WTC11 (cell line): Measurements from ENCODE around the gene CASR. TPM values are rescaled to one million over a fixed set of nuclear protein-coding genes. Genes with fewer than 3 reads are reported as not detected.

Experiments used
- ATAC-seq: fragments of 200-7000 bp; cut with Tn5 transposase; 2 replicates; pipeline ENCODE4 v1.10.0; 2021; ENCODE audit warnings: mild to moderate bottlenecking, moderate library complexity
- CTCF ChIA-PET: fragments of 300-600 bp; sonication (Branson Sonifier 250); formaldehyde crosslinking; loops from one replicate; lab custom pipeline; 2021; ENCODE audit warnings: antibody characterized with exemption; lab: Charles Lee
- POLR2A ChIA-PET: fragments of 350-600 bp; sonication (Branson Sonifier 250); formaldehyde crosslinking; loops from one replicate; lab custom pipeline; 2021; ENCODE audit warnings: antibody characterized with exemption; lab: Charles Lee
- DNase-seq: peaks from one replicate; pipeline ENCODE4 v3.0.0; 2021; ENCODE audit warnings: low spot score
- H3K27ac Mint-ChIP-seq: 2 replicates; pipeline ENCODE4 v1.8.0; 2021; ENCODE audit warnings: mixed read lengths
- H3K27me3 Mint-ChIP-seq: 2 replicates; pipeline ENCODE4 v1.8.0; 2021; ENCODE audit warnings: low read depth, mild to moderate bottlenecking, moderate library complexity, mixed read lengths
- H3K36me3 Mint-ChIP-seq: 2 replicates; pipeline ENCODE4 v1.8.0; 2021; ENCODE audit warnings: mixed read lengths
- H3K4me1 Mint-ChIP-seq: 2 replicates; pipeline ENCODE4 v1.8.0; 2022; ENCODE audit warnings: mixed read lengths
- H3K4me3 Mint-ChIP-seq: 2 replicates; pipeline ENCODE4 v1.8.0; 2021; ENCODE audit warnings: mild to moderate bottlenecking, moderate library complexity, mixed read lengths
- H3K9me3 Mint-ChIP-seq: 2 replicates; pipeline ENCODE4 v1.8.0; 2021; ENCODE audit warnings: mixed read lengths
- AR ChIP-seq: fragments of 250-450 bp; sonication (Bioruptor Pico); IDR thresholded peaks from 2 replicates; pipeline ENCODE4 v1.9.0; 2021; ENCODE audit warnings: mild to moderate bottlenecking
- CREM ChIP-seq: sonication (generic); formaldehyde crosslinking; IDR thresholded peaks from 2 replicates; pipeline ENCODE4 v1.8.1; 2022; ENCODE audit warnings: mild to moderate bottlenecking, missing genetic modification reagents, moderate library complexity
- ERG ChIP-seq: fragments of 250-450 bp; sonication (Bioruptor Pico); IDR thresholded peaks from 2 replicates; pipeline ENCODE4 v1.8.0; 2021; ENCODE audit warnings: mild to moderate bottlenecking
- FOXJ3 ChIP-seq: sonication (generic); formaldehyde crosslinking; IDR thresholded peaks from 2 replicates; pipeline ENCODE4 v1.9.0; 2021; ENCODE audit warnings: missing genetic modification reagents, mild to moderate bottlenecking, borderline replicate concordance
- HMGXB4 ChIP-seq: sonication (generic); formaldehyde crosslinking; IDR thresholded peaks from 2 replicates; pipeline ENCODE4 v1.8.1; 2023; ENCODE audit warnings: mild to moderate bottlenecking, moderate library complexity, missing genetic modification reagents
- JAZF1 ChIP-seq: fragments of 250-450 bp; sonication (Bioruptor Pico); IDR thresholded peaks from 2 replicates; pipeline ENCODE4 v1.9.0; 2021; ENCODE audit warnings: moderate library complexity, mild to moderate bottlenecking, inconsistent platforms
- MXD4 ChIP-seq: fragments of 250-450 bp; sonication (Bioruptor Pico); IDR thresholded peaks from 2 replicates; pipeline ENCODE4 v1.8.0; 2021; ENCODE audit warnings: mild to moderate bottlenecking, moderate library complexity, borderline replicate concordance
- RELA ChIP-seq: sonication (generic); formaldehyde crosslinking; IDR thresholded peaks from 2 replicates; pipeline ENCODE4 v1.8.1; 2022; ENCODE audit warnings: missing genetic modification reagents, mild to moderate bottlenecking, borderline replicate concordance
- RORB ChIP-seq: fragments of 250-450 bp; sonication (Bioruptor Pico); IDR thresholded peaks from 2 replicates; pipeline ENCODE4 v1.9.0; 2021; ENCODE audit warnings: mild to moderate bottlenecking
- SMAD4 ChIP-seq: sonication (generic); formaldehyde crosslinking; IDR thresholded peaks from 2 replicates; pipeline ENCODE4 v1.8.0; 2022; ENCODE audit warnings: mild to moderate bottlenecking, missing genetic modification reagents
- SP1 ChIP-seq: sonication (generic); formaldehyde crosslinking; conservative IDR thresholded peaks from 2 replicates; pipeline ENCODE4 v1.8.1; 2022; ENCODE audit warnings: missing genetic modification reagents
- TEAD1 ChIP-seq: sonication (generic); formaldehyde crosslinking; IDR thresholded peaks from 2 replicates; pipeline ENCODE4 v1.8.0; 2022; ENCODE audit warnings: mild to moderate bottlenecking, missing genetic modification reagents
- TP53 ChIP-seq: sonication (generic); formaldehyde crosslinking; IDR thresholded peaks from 2 replicates; pipeline ENCODE4 v1.8.1; 2023; ENCODE audit warnings: mild to moderate bottlenecking, missing genetic modification reagents
- ZMAT4 ChIP-seq: fragments of 250-450 bp; sonication (Bioruptor Pico); IDR thresholded peaks from 2 replicates; pipeline ENCODE4 v1.9.0; 2021; ENCODE audit warnings: mild to moderate bottlenecking
- ZNF121 ChIP-seq: sonication (generic); formaldehyde crosslinking; IDR thresholded peaks from 2 replicates; pipeline ENCODE4 v1.8.0; 2023; ENCODE audit warnings: missing genetic modification reagents
- ZNF138 ChIP-seq: sonication (generic); formaldehyde crosslinking; conservative IDR thresholded peaks from 2 replicates; pipeline ENCODE4 v1.8.1; 2022; ENCODE audit warnings: mild to moderate bottlenecking, moderate library complexity, missing genetic modification reagents
- ZNF219 ChIP-seq: sonication (generic); formaldehyde crosslinking; IDR thresholded peaks from 2 replicates; pipeline ENCODE4 v1.8.0; 2023; ENCODE audit warnings: missing genetic modification reagents, mild to moderate bottlenecking, borderline replicate concordance
- total RNA-seq: library from RNA; stranded (reverse); gene quantifications from 3 replicates; pipeline ENCODE4 v1.2.3, GENCODE V29; 2021
- TF ChIP-seq, protein P1 (sequence below): sonication (generic); formaldehyde crosslinking; IDR thresholded peaks from 2 replicates; pipeline ENCODE4 v1.8.1; 2023; ENCODE audit warnings: mild to moderate bottlenecking, missing genetic modification reagents, borderline replicate concordance
- TF ChIP-seq, protein P2 (sequence below): sonication (generic); formaldehyde crosslinking; IDR thresholded peaks from 2 replicates; pipeline ENCODE4 v1.8.1; 2023; ENCODE audit warnings: mild to moderate bottlenecking, missing genetic modification reagents

CASR gene
- total RNA-seq, 1 experiment from 2014 or later, result 0.24 TPM

DNA sequence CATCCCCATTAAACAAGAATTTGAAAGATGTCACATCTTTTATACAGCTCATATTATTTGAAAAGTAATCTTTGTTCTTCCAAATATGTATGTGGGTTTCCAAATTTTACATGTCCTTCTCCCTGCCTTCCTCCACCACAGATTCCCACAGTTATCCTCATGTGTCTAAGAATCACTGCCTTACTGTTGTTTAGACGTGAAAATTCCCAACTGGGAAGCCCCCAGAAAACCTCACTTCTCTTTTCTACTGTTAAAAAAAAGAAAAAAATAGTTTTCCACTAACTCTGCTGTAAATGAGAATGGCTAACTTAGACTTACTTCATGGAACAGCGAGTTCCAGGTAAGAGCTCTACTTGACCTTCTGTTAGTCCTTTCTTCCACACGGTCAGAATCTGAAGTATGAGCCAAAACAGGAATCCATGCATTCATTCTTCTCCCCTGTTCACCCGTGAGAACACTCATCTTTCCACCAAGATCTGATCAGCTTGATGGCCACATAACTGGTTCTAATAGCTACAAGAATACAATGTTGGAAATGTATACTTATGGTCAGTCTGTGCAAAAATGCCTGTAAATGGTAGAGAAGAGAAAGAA is 123.7 kb downstream of the CASR start (continued):
- no peak for TF ChIP-seq ERG

GRCh38 chr3:122307976-122308375 is 124.5 kb downstream of the CASR start:
- Mint-ChIP-seq H3K4me1 (peaks cover 2% of the 10 kb centered on the region), H3K36me3 (no peaks in the 10 kb centered on the region), H3K4me3 (no peak overlapping the region), H3K27ac (no peak overlapping the region), H3K9me3 (no peaks in the 10 kb centered on the region), H3K27me3 (no peaks in the 10 kb centered on the region)
- ATAC-seq, result no peak
- no peak for DNase-seq
- CTCF ChIA-PET, result no interaction called here
- no peak for TF ChIP-seq ZNF121 (CRISPR knock-in tag)
- no peak for TF ChIP-seq ZNF138 (CRISPR knock-in tag)
- TF ChIP-seq, protein P1, sequence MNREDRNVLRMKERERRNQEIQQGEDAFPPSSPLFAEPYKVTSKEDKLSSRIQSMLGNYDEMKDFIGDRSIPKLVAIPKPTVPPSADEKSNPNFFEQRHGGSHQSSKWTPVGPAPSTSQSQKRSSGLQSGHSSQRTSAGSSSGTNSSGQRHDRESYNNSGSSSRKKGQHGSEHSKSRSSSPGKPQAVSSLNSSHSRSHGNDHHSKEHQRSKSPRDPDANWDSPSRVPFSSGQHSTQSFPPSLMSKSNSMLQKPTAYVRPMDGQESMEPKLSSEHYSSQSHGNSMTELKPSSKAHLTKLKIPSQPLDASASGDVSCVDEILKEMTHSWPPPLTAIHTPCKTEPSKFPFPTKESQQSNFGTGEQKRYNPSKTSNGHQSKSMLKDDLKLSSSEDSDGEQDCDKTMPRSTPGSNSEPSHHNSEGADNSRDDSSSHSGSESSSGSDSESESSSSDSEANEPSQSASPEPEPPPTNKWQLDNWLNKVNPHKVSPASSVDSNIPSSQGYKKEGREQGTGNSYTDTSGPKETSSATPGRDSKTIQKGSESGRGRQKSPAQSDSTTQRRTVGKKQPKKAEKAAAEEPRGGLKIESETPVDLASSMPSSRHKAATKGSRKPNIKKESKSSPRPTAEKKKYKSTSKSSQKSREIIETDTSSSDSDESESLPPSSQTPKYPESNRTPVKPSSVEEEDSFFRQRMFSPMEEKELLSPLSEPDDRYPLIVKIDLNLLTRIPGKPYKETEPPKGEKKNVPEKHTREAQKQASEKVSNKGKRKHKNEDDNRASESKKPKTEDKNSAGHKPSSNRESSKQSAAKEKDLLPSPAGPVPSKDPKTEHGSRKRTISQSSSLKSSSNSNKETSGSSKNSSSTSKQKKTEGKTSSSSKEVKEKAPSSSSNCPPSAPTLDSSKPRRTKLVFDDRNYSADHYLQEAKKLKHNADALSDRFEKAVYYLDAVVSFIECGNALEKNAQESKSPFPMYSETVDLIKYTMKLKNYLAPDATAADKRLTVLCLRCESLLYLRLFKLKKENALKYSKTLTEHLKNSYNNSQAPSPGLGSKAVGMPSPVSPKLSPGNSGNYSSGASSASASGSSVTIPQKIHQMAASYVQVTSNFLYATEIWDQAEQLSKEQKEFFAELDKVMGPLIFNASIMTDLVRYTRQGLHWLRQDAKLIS (CRISPR knock-in tag), result no peak
- TF ChIP-seq JAZF1 (CRISPR knock-in tag), result no peak
- TF ChIP-seq HMGXB4 (CRISPR knock-in tag), result no peak
- no peak for TF ChIP-seq MXD4 (CRISPR knock-in tag)
- POLR2A ChIA-PET, result no interaction called here

DNA sequence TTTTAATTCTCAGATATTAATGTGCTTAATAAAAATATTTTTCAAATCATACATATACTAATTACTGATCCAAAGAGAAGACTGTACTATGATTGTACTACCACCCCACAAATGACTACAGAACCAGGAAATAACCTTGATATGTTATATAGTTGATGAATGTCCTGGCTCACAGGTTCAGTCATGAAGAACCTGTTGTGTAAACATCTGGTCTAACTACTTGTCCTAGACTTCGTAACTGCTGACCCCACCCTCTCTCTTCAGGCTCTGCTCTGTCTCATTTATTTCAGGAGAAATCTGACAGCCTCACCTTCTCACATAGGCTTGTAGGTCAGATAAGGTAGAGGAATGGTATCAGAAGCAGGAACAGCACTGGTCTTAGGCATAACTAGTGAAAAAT is 126.9 kb downstream of the CASR start:
- Mint-ChIP-seq H3K27ac (no peak overlapping the region), H3K9me3 (no peaks in the 10 kb centered on the region), H3K27me3 (no peaks in the 10 kb centered on the region), H3K4me1 (peaks cover 10% of the 10 kb centered on the region), H3K4me3 (no peak overlapping the region), H3K36me3 (no peaks in the 10 kb centered on the region)
- ChIA-PET CTCF (interaction anchor here (1.0 kb wide), 1 partner anchor 11 kb away, joined by 3 read pairs; no protein-coding TSS in a partner anchor), POLR2A (interaction anchor here (0.7 kb wide), 1 partner anchor 563 kb away, joined by 4 read pairs; no protein-coding TSS in a partner anchor)
- ATAC-seq (no peak), DNase-seq (no peak)
- TF ChIP-seq ZNF219 (no peak), RELA (CRISPR knock-in tag) (no peak), ZMAT4 (CRISPR knock-in tag) (no peak), SMAD4 (CRISPR knock-in tag) (no peak), AR (CRISPR knock-in tag) (no peak), SP1 (CRISPR knock-in tag) (no peak), MXD4 (CRISPR knock-in tag) (no peak), TEAD1 (CRISPR knock-in tag) (no peak), FOXJ3 (CRISPR knock-in tag) (no peak), CREM (no peak), RORB (CRISPR knock-in tag) (no peak), TP53 (CRISPR knock-in tag) (no peak), ERG (no peak)
- TF ChIP-seq, protein P2, sequence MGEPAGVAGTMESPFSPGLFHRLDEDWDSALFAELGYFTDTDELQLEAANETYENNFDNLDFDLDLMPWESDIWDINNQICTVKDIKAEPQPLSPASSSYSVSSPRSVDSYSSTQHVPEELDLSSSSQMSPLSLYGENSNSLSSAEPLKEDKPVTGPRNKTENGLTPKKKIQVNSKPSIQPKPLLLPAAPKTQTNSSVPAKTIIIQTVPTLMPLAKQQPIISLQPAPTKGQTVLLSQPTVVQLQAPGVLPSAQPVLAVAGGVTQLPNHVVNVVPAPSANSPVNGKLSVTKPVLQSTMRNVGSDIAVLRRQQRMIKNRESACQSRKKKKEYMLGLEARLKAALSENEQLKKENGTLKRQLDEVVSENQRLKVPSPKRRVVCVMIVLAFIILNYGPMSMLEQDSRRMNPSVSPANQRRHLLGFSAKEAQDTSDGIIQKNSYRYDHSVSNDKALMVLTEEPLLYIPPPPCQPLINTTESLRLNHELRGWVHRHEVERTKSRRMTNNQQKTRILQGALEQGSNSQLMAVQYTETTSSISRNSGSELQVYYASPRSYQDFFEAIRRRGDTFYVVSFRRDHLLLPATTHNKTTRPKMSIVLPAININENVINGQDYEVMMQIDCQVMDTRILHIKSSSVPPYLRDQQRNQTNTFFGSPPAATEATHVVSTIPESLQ (CRISPR knock-in tag), result no peak
